ENCODE results near the gene KCNIP4. TPM values are rescaled to one million over a fixed set of nuclear protein-coding genes. Genes with fewer than 3 reads are reported as not detected.

Gene KCNIP4
- total RNA-seq, 2 experiments from 2014 or later = not detected

DNA sequence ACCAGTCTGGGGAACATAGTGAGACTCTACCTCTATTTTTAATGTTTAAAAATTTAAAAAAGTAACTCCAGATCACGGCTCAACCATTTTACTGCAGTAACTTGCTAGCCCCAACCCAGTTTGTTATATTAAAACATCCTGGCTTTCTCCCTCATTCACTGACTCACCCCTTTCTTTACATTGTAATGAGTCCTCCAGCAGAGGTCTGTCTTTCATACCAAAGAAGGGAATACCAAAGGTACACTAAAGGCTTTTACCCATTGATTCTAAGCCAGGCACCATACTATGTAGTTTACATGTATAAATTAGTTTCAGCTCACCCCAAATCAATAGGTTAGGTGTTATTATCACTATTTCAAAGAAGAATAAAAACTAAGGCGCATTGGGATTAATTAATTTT lies 961.4 kb downstream of the KCNIP4 start:
- Mint-ChIP-seq H3K9me3 (peaks cover 5% of the 10 kb centered on the region), H3K27ac (no peak overlapping the region), H3K4me3 (no peak overlapping the region), H3K27me3 (peaks cover 5% of the 10 kb centered on the region), H3K4me1 (no peaks in the 10 kb centered on the region), H3K36me3 (ENCODE audit: low read depth) (no peaks in the 10 kb centered on the region)
- ChIA-PET CTCF (no interaction called here), POLR2A (no interaction called here)
- DNase-seq = no peak

DNA sequence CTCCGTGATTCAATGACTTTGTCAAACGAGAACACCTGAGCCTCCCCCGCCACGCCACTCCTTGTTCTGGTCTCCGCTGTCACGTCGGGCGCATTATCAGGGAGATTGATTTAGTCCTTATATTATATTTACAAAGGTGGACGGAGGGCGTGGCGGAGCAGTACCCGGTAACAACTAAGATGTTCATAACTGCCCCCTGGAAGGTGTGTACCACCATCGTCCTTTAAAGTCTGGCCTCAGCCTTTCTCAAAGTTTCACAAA lies 964.1 kb downstream of the KCNIP4 start:
- no peak for DNase-seq
- Mint-ChIP-seq H3K27ac (no peak overlapping the region), H3K9me3 (no peaks in the 10 kb centered on the region), H3K4me1 (no peaks in the 10 kb centered on the region), H3K4me3 (no peak overlapping the region), H3K27me3 (peaks cover 5% of the 10 kb centered on the region), H3K36me3 (ENCODE audit: low read depth) (no peaks in the 10 kb centered on the region)
- ChIA-PET CTCF (no interaction called here), POLR2A (no interaction called here)

DNA sequence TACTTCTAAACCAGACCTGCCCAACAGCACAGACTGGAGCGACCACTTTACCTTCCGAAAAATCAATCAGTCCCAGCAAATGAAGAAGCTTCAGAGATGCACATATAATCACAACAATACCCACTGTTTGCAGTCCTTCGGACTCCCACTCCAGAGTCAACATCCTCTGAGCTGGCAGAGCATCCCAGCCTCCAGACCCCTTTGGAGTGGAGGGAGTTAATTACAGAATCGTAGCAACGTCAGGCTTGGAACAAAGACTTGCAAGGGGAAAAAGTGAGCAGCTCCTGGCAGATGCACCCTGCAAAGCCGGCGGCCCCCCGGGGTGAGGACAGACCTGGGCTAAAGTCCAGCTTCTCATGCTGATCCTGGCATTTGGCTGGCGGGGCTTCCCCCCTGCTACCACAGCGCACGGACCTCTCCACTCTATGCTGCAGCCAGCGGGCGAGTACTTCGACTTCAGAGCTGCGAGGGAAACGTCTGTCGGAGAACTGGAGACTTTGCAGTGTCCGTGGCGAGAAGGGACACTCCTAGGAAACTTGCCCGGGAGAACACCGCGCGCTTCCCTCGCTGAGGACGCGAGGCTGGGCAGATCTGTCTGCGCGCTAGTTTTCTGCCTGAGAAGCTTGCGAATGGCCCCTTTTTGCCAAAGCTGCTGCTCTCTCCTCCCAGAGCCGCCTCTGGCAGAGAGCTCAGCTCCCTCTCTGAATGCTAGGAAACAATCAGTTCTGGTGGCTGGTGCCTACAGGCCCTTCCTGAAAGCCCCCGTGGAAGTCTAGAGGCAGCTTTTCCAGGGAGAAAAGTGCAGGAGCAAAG lies 964.6 kb downstream of the KCNIP4 start:
- CTCF ChIA-PET = no interaction called here
- Mint-ChIP-seq H3K4me3 (no peak overlapping the region), H3K27me3 (peaks cover 5% of the 10 kb centered on the region), H3K9me3 (no peaks in the 10 kb centered on the region), H3K36me3 (ENCODE audit: low read depth) (no peaks in the 10 kb centered on the region), H3K4me1 (no peaks in the 10 kb centered on the region), H3K27ac (no peak overlapping the region)
- no peak for DNase-seq
- POLR2A ChIA-PET = no interaction called here

DNA sequence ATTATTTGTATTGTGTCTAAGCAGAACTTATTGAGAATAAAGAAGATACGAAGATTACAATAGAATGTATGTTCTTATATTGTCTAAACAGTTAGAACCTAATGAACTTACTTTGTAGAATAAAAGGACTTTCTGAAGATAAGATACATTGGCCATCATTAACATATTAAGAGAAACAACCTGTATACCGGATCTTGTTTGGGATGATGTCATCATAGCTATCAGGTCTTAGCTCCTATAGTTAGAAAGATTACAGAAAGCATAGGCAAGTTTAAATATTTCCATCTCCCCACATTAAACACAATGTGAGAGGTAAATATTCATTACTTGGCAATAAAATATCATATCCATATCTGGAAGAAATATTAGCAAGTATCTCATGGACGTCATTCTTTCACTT lies 966.0 kb downstream of the KCNIP4 start:
- Mint-ChIP-seq H3K4me1 (no peaks in the 10 kb centered on the region), H3K27ac (no peak overlapping the region), H3K9me3 (no peaks in the 10 kb centered on the region), H3K27me3 (peaks cover 5% of the 10 kb centered on the region), H3K36me3 (ENCODE audit: low read depth) (no peaks in the 10 kb centered on the region), H3K4me3 (no peak overlapping the region)
- ChIA-PET POLR2A (no interaction called here), CTCF (no interaction called here)
- no peak for DNase-seq

DNA sequence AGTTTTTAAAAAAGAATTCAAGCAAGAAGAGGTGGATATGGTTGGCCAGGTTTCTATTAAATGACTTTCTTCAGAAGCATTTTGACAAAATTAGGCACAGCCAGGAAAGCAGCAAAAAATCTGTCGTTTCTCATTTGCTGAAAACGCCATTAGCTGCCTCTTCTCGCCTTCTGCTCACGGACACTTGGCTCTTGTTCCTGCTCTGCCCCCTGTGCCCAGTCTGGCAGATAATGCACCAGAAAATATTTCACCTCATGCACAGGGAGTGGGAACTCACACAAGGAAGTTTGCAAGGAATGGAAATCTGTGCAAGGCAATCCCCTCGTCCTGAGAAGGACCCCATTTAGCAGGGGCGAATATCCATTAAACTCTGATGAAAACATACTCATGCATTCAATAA lies 988.3 kb downstream of the KCNIP4 start:
- no peak overlapping the region for H3K27ac Mint-ChIP-seq
- ChIA-PET CTCF (no interaction called here), POLR2A (no interaction called here)

DNA sequence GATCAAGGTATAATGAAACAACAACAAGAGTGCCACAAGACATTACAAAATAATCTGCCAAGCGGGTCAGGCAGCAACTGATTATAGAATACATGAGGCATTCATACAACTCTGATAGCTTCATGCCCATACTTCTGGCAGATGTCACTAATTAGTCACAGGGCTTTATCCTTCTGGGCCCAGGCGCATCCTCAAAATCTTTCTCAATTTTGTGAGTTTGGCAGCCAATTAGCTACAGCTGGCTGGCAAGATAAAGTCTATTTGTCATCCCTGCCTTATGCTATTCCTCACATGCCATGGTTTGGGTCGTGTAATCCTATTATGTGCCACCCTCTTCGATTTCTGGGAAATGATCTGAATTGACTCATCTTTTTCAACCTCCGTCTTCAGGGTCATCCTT lies 994.0 kb downstream of the KCNIP4 start:
- Mint-ChIP-seq H3K4me3 (no peak overlapping the region), H3K9me3 (no peaks in the 10 kb centered on the region), H3K4me1 (no peaks in the 10 kb centered on the region), H3K27me3 (no peaks in the 10 kb centered on the region), H3K27ac (no peak overlapping the region), H3K36me3 (ENCODE audit: low read depth) (no peaks in the 10 kb centered on the region)
- DNase-seq = no peak
- ChIA-PET POLR2A (no interaction called here), CTCF (no interaction called here)

More for the DNA sequence above, 988.3 kb downstream of the KCNIP4 start:
- Mint-ChIP-seq H3K27me3 (no peaks in the 10 kb centered on the region), H3K36me3 (ENCODE audit: low read depth) (no peaks in the 10 kb centered on the region), H3K9me3 (no peaks in the 10 kb centered on the region), H3K4me1 (no peaks in the 10 kb centered on the region), H3K4me3 (no peak overlapping the region)
- DNase-seq = no peak

DNA sequence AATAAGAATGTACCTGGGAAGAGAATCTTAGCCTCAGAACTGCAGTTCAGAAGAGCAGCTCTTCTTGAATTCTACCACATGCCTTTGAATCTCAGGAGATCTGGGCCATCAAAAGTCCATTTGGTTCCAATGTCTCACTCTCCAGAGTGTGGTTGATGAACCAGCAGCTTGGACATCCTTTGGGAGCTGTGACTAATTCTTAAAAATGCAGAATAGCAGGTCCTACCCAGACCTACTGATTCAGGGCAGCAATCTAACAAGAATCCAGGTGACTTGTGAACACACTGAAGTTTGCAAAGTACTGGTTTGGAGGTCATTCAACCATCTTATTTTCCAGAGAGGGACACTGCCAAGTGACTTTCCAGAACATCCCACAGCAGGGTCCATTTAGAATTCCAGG lies 1003.6 kb downstream of the KCNIP4 start:
- no peak for DNase-seq
- Mint-ChIP-seq H3K9me3 (no peaks in the 10 kb centered on the region), H3K4me1 (no peaks in the 10 kb centered on the region), H3K27me3 (no peaks in the 10 kb centered on the region), H3K36me3 (ENCODE audit: low read depth) (no peaks in the 10 kb centered on the region), H3K4me3 (no peak overlapping the region), H3K27ac (no peak overlapping the region)
- CTCF ChIA-PET = no interaction called here
- POLR2A ChIA-PET = no interaction called here

DNA sequence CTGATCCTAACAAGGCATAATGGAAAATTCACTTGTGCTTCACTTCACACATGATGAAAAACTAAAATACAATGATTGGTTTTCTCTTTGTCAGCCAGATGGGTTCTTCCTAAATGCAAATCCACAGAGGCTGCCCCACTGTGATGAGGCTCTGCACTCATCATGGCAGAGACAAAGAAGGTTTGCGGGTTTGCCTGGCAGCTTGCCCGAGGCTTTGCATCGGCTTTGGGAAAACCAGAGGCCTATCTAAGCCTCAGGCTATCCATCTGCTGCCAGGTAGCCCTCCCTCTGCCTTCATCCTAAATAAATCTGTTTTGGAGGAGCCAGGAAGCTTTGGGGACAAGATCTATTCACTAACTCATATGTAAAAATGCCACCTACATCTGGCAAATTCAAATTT lies 1004.1 kb downstream of the KCNIP4 start:
- no peak overlapping the region for H3K27ac Mint-ChIP-seq
- no peak for DNase-seq

DNA sequence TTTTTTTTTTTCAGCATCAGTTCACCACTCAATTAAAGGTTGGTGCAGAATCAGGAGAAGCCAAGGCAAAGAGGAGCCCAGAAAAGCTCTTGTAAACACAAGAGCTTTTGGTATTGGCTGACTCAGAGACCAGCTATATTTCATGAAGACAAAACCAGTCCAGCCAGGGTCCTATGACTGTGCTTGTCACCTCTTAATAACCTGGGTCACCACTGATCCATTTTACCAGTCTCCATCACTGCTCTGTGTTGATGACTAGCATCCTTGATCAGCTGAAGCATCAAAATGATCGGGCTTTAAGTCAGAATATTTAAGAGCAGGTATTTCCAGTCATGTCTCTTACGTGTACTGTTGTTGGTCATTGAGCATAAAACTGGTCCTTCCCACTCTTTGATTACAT lies 1010.4 kb downstream of the KCNIP4 start:
- no peak overlapping the region for H3K27ac Mint-ChIP-seq
- H3K27me3 Mint-ChIP-seq = no peaks in the 10 kb centered on the region
- POLR2A ChIA-PET = no interaction called here
- H3K36me3 Mint-ChIP-seq (ENCODE audit: low read depth) = no peaks in the 10 kb centered on the region
- CTCF ChIA-PET = interaction anchor here (0.7 kb wide), 1 partner anchor 103 kb away, joined by 4 read pairs; no protein-coding TSS in a partner anchor
- no peak for DNase-seq
- no peaks in the 10 kb centered on the region for H3K4me1 Mint-ChIP-seq
- no peak overlapping the region for H3K4me3 Mint-ChIP-seq
- H3K9me3 Mint-ChIP-seq = peaks cover 1% of the 10 kb centered on the region

More for the DNA sequence above, 1004.1 kb downstream of the KCNIP4 start:
- CTCF ChIA-PET = no interaction called here
- Mint-ChIP-seq H3K9me3 (no peaks in the 10 kb centered on the region), H3K4me1 (no peaks in the 10 kb centered on the region), H3K36me3 (ENCODE audit: low read depth) (no peaks in the 10 kb centered on the region), H3K4me3 (no peak overlapping the region), H3K27me3 (no peaks in the 10 kb centered on the region)
- POLR2A ChIA-PET = no interaction called here

DNA sequence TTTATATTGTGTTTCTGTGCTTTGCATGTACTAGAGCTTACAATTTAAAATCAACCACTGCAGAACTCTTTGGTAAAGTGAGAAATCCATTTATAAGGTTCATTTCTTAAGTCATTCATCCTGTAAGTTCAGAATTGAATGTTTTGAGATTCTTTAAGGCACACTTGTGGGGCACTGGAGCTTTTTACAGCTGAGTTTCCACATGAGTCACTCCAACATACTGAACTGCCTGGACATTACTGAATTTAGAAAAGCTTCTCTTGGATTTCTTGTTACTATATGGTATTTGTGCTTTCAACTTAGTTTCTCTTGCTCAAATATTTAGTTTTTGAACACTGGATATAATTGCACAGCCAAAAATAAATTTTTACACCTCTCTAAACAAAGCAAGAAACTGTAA lies 1022.0 kb downstream of the KCNIP4 start:
- CTCF ChIA-PET = no interaction called here

DNA sequence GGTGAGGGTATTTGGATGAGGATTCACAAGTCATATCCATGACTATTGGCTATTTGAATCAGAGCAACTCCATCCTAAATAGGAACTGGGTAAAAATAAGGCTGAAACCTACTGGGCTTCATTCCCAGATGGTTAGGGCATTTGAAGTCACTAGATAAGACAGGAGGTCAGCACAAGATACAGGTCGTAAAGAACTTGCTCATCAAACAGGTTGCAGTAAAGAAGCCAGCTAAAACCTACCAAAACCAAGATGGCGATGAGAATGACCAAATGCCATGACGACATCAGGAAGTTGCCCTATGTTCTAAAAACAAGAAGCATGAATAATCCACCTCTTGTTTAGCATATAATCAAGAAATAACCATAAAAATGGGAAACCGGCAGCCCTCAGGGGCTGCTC lies 1023.4 kb downstream of the KCNIP4 start:
- H3K36me3 Mint-ChIP-seq (ENCODE audit: low read depth) = no peaks in the 10 kb centered on the region
- CTCF ChIA-PET = no interaction called here
- H3K27ac Mint-ChIP-seq = no peak overlapping the region
- H3K4me3 Mint-ChIP-seq = no peak overlapping the region
- DNase-seq = no peak
- H3K9me3 Mint-ChIP-seq = peaks cover 4% of the 10 kb centered on the region
- H3K27me3 Mint-ChIP-seq = no peaks in the 10 kb centered on the region
- H3K4me1 Mint-ChIP-seq = no peaks in the 10 kb centered on the region
- POLR2A ChIA-PET = no interaction called here

More for the DNA sequence above, 1022.0 kb downstream of the KCNIP4 start:
- Mint-ChIP-seq H3K9me3 (peaks cover 2% of the 10 kb centered on the region), H3K36me3 (ENCODE audit: low read depth) (no peaks in the 10 kb centered on the region), H3K27ac (no peak overlapping the region), H3K27me3 (no peaks in the 10 kb centered on the region), H3K4me3 (no peak overlapping the region), H3K4me1 (no peaks in the 10 kb centered on the region)
- POLR2A ChIA-PET = no interaction called here
- no peak for DNase-seq

DNA sequence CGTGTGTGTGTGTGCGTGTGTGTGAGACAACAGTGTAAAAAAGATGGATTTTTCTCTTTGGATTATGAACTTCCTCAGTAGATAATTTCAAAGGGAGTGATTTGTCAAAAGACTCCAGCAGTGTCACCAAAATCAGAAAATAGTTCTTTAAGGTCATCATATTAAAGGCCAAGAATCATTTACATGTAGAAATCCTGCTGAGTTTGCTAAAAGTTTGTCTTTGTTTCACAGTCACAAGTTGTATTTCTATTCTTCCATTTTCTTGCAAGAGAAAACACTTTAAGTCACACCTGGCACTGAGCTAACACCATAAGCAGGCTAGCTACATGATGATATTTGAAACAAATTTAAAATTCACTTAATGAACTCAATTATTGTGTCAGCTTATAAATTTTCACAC lies 1025.6 kb downstream of the KCNIP4 start:
- CTCF ChIA-PET = no interaction called here
- no peak for DNase-seq
- no peak overlapping the region for H3K4me3 Mint-ChIP-seq

DNA sequence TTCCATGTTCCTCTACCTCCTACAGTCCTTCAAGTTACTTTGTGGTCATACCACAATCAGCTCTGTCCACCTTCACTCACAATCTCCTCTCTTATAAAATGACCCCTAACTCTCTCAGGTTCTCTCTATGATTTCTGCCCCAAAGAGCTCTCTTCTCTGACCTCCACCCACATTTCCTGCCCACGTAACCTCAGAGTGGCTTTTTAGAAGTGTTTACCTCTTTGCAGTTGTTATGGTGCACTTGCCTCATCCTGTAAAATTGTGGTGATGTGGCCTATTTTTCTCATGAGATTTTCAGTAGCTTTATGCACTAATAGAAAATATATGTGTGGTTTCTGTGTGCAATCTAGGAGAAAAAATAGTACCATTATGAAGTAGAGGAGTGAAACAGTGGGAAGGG lies 1032.5 kb downstream of the KCNIP4 start:
- peak; percentile 64 for DNase-seq
- H3K27ac Mint-ChIP-seq = peak overlapping the region; percentile 22
- ChIA-PET POLR2A (interaction anchor here (0.6 kb wide), 1 partner anchor 770 kb away, joined by 3 read pairs; no protein-coding TSS in a partner anchor), CTCF (interaction anchor here (0.9 to 1.5 kb wide), 2 partner anchors 124 to 143 kb away, joined by 4 to 5 read pairs; no protein-coding TSS in a partner anchor)
- H3K27me3 Mint-ChIP-seq = no peaks in the 10 kb centered on the region
- H3K9me3 Mint-ChIP-seq = peaks cover 2% of the 10 kb centered on the region
- H3K4me1 Mint-ChIP-seq = peaks cover 16% of the 10 kb centered on the region
- H3K4me3 Mint-ChIP-seq = peak overlapping the region; percentile 11
- H3K36me3 Mint-ChIP-seq (ENCODE audit: low read depth) = no peaks in the 10 kb centered on the region

More for the DNA sequence above, 1025.6 kb downstream of the KCNIP4 start:
- Mint-ChIP-seq H3K27ac (no peak overlapping the region), H3K27me3 (no peaks in the 10 kb centered on the region), H3K36me3 (ENCODE audit: low read depth) (no peaks in the 10 kb centered on the region), H3K9me3 (peaks cover 4% of the 10 kb centered on the region), H3K4me1 (no peaks in the 10 kb centered on the region)
- POLR2A ChIA-PET = no interaction called here

DNA sequence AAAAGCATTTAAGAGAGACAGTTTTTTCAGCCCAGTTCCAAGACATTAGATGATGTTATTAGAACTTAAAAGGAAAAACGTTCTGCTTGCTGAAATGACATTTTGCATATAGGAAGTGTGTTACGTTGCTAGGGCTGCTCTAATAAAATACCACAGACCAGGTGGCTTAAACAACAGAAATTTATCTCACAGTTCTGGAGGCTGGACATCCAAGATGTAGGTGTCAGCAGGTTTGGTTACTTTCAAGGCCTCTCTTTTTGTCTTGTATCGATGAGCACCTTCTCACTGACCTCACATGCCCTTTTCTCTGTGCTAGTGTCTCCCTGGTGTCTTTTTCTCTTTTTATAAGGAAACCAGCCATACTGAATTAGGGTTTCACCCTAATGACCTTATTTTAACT lies 1043.6 kb downstream of the KCNIP4 start:
- DNase-seq = no peak
- Mint-ChIP-seq H3K27ac (no peak overlapping the region), H3K36me3 (ENCODE audit: low read depth) (no peaks in the 10 kb centered on the region), H3K27me3 (no peaks in the 10 kb centered on the region), H3K4me1 (no peaks in the 10 kb centered on the region), H3K9me3 (no peaks in the 10 kb centered on the region), H3K4me3 (no peak overlapping the region)
- POLR2A ChIA-PET = no interaction called here
- CTCF ChIA-PET = no interaction called here

All from activated CD4-positive, alpha-beta memory T cell treated with anti-CD3 and anti-CD28 coated beads, Interleukin-2, amount 10 ng/mL, durations not matched to agents 7 days and 5 days (primary cell).